ENCODE data around the gene C1QTNF2.

- TF ChIP-seq EP300 (IDR thresholded peaks at IDR 0.05) (no peak), CTCF (IDR thresholded peaks at IDR 0.05) (no peak), POLR2AphosphoS5 (IDR thresholded peaks at IDR 0.05) (no peak)
Measured at GRCh38 chr5:160375166-160375565, 4.7 kb upstream of the C1QTNF2 start.
